Measurements from ENCODE around the gene MMP27.
"Not testable (repeated sequence)": the region's sequence is repeated elsewhere in the genome, so short reads cannot be mapped to it uniquely, and the experiment has no call there.

MMP27 gene

GRCh38 chr11:102705626-102706025 is at the start of gene MMP27:
Gene MMP27, minus strand, starts transcription at chr11:102705769. Its CDS starts 55 bp downstream, at chr11:102705714.
- DNase-seq, result no peak
- Histone ChIP-seq H3K27me3 (replicated peaks) (no peaks in the 10 kb centered on the region), H3K4me3 (ENCODE audit: low read depth, low read length) (no peak within 1 kb of the TSS), H3K27ac (no peak within 1 kb of the TSS), H3K36me3 (replicated peaks) (no peaks in the 10 kb centered on the region)
- in situ Hi-C loops (cut with HindIII; ENCODE audit: low pct_ligation_motif_present, low sequenced_read_pairs), result no loop called here
- TF ChIP-seq, protein P1, sequence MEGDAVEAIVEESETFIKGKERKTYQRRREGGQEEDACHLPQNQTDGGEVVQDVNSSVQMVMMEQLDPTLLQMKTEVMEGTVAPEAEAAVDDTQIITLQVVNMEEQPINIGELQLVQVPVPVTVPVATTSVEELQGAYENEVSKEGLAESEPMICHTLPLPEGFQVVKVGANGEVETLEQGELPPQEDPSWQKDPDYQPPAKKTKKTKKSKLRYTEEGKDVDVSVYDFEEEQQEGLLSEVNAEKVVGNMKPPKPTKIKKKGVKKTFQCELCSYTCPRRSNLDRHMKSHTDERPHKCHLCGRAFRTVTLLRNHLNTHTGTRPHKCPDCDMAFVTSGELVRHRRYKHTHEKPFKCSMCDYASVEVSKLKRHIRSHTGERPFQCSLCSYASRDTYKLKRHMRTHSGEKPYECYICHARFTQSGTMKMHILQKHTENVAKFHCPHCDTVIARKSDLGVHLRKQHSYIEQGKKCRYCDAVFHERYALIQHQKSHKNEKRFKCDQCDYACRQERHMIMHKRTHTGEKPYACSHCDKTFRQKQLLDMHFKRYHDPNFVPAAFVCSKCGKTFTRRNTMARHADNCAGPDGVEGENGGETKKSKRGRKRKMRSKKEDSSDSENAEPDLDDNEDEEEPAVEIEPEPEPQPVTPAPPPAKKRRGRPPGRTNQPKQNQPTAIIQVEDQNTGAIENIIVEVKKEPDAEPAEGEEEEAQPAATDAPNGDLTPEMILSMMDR (IDR thresholded peaks at IDR 0.05; ENCODE audit: low read depth, low read length, missing control alignments), result no peak

DNA sequence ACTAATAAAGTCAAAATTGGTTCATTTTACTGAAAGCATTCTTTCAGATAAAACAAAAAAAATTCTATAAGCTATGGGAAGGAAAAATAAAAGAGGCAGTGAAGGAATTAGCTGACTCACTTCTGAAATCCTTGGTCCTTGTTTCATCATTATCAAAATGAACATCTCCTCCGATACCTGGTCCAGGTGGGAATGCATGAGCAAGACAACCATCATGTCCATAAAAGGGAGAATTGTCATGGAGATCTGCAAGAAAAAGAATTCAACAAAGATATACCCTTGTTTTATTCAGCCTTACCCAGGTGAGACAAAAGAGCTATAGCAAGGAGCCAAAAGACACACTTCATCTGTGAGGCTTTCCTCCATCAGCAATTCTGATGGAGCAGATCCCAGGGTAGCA is 47.7 kb upstream of the MMP27 start:
- Histone ChIP-seq H3K27ac (no peak overlapping the region), H3K27me3 (replicated peaks) (no peaks in the 10 kb centered on the region), H3K36me3 (replicated peaks) (no peaks in the 10 kb centered on the region), H3K4me3 (ENCODE audit: low read depth, low read length) (no peak overlapping the region)
- TF ChIP-seq, protein P1 (IDR thresholded peaks at IDR 0.05; ENCODE audit: low read depth, low read length, missing control alignments), result no peak
- in situ Hi-C loops (cut with HindIII; ENCODE audit: low pct_ligation_motif_present, low sequenced_read_pairs), result no loop called here
- DNase-seq, result no peak

GRCh38 chr11:102751673-102752072 is 46.1 kb upstream of the MMP27 start:
- Histone ChIP-seq H3K27me3 (replicated peaks) (no peaks in the 10 kb centered on the region), H3K27ac (no peak overlapping the region), H3K4me3 (ENCODE audit: low read depth, low read length) (no peak overlapping the region), H3K36me3 (replicated peaks) (no peaks in the 10 kb centered on the region)
- no peak for DNase-seq
- TF ChIP-seq, protein P1 (IDR thresholded peaks at IDR 0.05; ENCODE audit: low read depth, low read length, missing control alignments), result no peak
- in situ Hi-C loops (cut with HindIII; ENCODE audit: low pct_ligation_motif_present, low sequenced_read_pairs), result no loop called here

DNA sequence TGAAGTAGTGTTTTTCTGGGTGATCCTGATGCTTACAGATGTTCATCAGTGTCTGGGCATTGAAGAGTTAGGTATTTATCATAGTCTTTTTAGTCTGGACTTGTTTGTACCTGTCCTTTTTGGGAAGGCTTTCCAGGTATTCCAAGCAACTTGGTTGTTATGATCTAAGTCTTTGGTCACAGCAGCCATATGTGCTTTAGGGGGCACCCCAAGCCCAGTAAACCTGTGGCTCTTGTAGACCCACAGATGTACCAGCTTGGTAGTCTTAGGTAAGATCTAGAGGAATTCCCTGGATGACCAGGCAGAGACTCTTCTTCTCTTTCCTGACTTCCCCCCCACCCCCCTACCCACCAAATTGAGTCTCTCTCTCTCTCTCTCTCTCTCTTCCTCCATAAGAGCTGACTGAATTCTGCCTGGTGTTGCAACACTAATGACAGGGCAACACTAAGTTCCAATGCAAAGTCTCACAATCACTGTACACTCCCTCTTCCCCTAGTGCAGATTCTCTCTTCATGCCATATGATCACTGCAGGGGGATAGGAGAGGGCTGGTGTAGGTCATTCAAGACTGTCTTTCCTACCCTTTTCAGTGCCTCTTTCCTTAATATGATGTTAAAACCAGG is 43.6 kb upstream of the MMP27 start:
- no peak overlapping the region for H3K27ac ChIP-seq
- in situ Hi-C loops (cut with HindIII; ENCODE audit: low pct_ligation_motif_present, low sequenced_read_pairs), result no loop called here
- TF ChIP-seq, protein P1 (IDR thresholded peaks at IDR 0.05; ENCODE audit: low read depth, low read length, missing control alignments), result no peak
- H3K27me3 ChIP-seq (replicated peaks), result no peaks in the 10 kb centered on the region
- DNase-seq, result no peak
- H3K4me3 ChIP-seq (ENCODE audit: low read depth, low read length), result no peak overlapping the region
- no peaks in the 10 kb centered on the region for H3K36me3 ChIP-seq (replicated peaks)

DNA sequence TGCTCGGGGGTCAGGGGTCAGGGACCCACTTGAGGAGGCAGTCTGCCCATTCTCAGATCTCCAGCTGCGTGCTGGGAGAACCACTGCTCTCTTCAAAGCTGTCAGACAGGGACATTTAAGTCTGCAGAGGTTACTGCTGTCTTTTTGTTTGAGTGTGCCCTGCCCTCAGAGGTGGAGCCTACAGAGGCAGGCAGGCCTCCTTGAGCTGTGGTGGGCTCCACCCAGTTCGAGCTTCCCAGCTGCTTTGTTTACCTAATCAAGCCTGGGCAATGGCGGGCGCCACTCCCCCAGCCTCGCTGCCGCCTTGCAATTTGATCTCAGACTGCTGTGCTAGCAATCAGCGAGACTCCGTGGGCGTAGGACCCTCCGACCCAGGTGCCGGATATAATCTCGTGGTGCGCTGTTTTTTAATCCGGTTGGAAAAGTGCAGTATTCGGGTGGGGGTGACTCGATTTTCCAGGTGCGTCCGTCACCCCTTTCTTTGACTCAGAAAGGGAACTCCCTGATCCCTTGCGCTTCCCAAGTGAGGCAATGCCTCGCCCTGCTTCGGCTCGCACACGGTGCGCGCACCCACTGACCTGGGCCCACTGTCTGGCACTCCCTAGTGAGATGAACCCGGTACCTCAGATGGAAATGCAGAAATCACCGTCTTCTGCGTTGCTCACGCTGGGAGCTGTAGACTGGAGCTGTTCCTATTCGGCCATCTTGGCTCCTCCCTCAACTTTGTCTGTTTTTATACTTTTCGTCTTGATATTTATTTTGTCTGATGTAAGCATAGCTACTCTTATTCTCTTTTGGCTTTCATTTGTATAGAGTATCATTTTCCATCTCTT is 41.4 kb upstream of the MMP27 start:
- H3K36me3 ChIP-seq (replicated peaks); H3K4me3 ChIP-seq (ENCODE audit: low read depth, low read length); in situ Hi-C loops (cut with HindIII; ENCODE audit: low pct_ligation_motif_present, low sequenced_read_pairs); DNase-seq; H3K27me3 ChIP-seq (replicated peaks); H3K27ac ChIP-seq: not testable (repeated sequence)

DNA sequence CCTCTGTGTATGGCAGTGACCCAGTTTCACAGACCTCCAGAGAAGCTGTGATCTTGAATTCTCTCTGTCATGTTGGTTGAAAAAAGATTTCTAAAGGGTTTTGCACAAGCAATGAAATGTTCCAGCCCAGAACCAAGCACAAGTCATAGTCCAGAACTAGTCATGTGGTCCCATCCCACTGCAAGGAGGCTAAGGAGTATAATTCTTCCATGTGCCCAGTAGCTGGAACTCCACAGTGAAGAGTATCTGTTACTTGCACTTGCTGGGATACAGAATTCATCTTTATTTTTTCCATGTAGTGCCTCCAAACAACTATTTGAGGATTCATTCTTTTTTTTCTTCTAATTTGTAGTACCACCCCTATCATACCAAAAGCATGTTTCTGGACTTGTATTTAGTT is 29.1 kb upstream of the MMP27 start:
- no peak for DNase-seq
- Histone ChIP-seq H3K4me3 (ENCODE audit: low read depth, low read length) (no peak overlapping the region), H3K27me3 (replicated peaks) (no peaks in the 10 kb centered on the region), H3K27ac (no peak overlapping the region), H3K36me3 (replicated peaks) (no peaks in the 10 kb centered on the region)
- in situ Hi-C loops (cut with HindIII; ENCODE audit: low pct_ligation_motif_present, low sequenced_read_pairs), result no loop called here
- TF ChIP-seq, protein P1 (IDR thresholded peaks at IDR 0.05; ENCODE audit: low read depth, low read length, missing control alignments), result no peak
